Measurements from ENCODE around the gene MIS12. TPM values are rescaled to one million over a fixed set of nuclear protein-coding genes. Genes with fewer than 3 reads are reported as not detected.

Gene MIS12
- total and polyA plus RNA-seq, 7 donors: 3.6 to 16.6 (median 12.0) TPM

GRCh38 chr17:5531085-5531418 lies 44.7 kb downstream of the MIS12 start:
- Histone ChIP-seq H3K36me3 (peaks cover 0 to 41% (median 11%) of the 10 kb centered on the region in 4 donors), H3K27me3 (no peaks in the 10 kb centered on the region), H3K9me3 (no peaks in the 10 kb centered on the region), H3K27ac (no peak overlapping the region), H3K4me3 (no peak overlapping the region), H3K4me1 (peaks cover 0 to 20% (median 18%) of the 10 kb centered on the region in 4 donors)
- TF ChIP-seq CTCF (IDR thresholded peaks at IDR 0.05): no peak
- no peak for TF ChIP-seq POLR2A (IDR thresholded peaks at IDR 0.05)
- TF ChIP-seq POLR2AphosphoS5 (IDR thresholded peaks at IDR 0.05): no peak
- TF ChIP-seq EP300 (IDR thresholded peaks at IDR 0.05): no peak
- 87 to 94% methylated on average over 4 of the region's 4 CpGs for WGBS, 2 donors
- DNase-seq: no peak
- intact Hi-C loops (cut with DNase I): no loop called here

DNA sequence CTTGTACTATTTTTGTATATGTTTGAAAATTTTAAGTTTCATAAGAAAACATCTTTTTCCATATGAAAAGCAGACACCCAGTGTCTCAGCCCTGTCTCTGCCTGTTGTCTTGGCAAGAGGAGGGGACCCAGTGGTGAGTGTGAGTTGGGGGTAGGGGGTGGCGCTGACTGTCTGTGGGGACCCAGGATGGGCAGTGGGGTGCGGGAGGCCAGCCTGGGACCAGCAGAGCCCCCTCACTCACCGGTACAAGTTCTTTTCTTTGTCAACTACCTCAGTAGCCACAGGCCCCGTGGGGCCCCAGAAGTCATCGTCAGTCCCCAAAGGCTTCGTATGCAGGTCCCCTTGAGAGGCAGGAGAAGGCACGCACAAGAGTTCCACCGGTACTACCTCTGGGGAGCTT lies 46.2 kb downstream of the MIS12 start:
- 83 to 84% methylated on average over 8 of the region's 8 CpGs for WGBS, 2 donors
- TF ChIP-seq POLR2AphosphoS5 (IDR thresholded peaks at IDR 0.05): no peak
- TF ChIP-seq CTCF (IDR thresholded peaks at IDR 0.05): no peak
- no peak for TF ChIP-seq EP300 (IDR thresholded peaks at IDR 0.05)
- no peak for TF ChIP-seq POLR2A (IDR thresholded peaks at IDR 0.05)

DNA sequence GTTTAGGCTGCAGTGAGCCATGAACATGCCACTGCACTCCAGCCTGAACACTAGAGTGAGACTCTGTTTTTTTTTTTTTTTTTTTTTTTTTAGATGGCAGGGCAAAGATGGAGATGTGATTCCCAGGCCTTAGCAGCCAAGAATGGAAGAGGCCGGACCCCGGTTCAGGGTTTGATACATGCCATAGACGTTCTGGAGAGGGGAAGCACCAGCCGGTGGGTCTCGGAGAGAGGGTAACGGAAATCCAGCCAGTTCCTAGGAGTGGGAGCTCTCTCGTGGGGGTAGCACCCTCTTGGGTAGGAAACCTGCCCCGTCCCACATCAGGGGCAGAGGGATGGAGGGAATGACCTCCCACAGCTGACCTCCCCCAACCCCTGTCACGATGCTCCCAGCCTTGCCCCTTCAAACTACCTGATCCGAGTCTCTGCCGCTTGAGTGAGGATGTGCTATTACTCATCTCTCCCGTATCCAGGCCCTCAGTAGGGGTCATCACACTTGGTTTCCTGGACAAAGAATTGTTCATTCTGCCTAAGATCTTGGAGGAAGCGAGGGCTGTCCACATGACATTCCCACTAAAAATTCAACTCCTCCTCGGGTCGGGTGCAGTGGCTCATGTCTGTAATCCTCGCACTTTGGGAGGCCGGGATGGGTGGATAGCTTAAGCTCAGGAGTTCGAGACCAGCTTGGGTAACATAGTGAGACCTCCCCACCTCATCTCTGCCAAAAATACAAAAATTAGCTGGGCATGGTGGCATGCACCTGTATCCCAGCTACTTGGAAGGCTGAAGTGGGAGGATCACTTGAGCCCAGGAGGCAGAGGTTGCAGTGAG lies 47.3 kb downstream of the MIS12 start:
- H3K9me3 ChIP-seq: no peaks in the 10 kb centered on the region
- intact Hi-C loops (cut with DNase I): no loop called here
- 83 to 91% methylated on average over 18 of the region's 18 CpGs for WGBS, 2 donors
- H3K4me1 ChIP-seq: no peaks in the 10 kb centered on the region
- peaks cover 0 to 48% (median 15%) of the 10 kb centered on the region in 4 donors for H3K36me3 ChIP-seq
- no peak overlapping the region for H3K4me3 ChIP-seq
- H3K27me3 ChIP-seq: no peaks in the 10 kb centered on the region
- H3K27ac ChIP-seq: no peak overlapping the region
- no peak for DNase-seq
- TF ChIP-seq CTCF (IDR thresholded peaks at IDR 0.05) (no peak), EP300 (IDR thresholded peaks at IDR 0.05) (no peak), POLR2A (IDR thresholded peaks at IDR 0.05) (no peak), POLR2AphosphoS5 (IDR thresholded peaks at IDR 0.05) (no peak)

More for the DNA sequence above, 46.2 kb downstream of the MIS12 start:
- Histone ChIP-seq H3K4me3 (no peak overlapping the region), H3K27ac (no peak overlapping the region), H3K36me3 (peaks cover 0 to 48% (median 15%) of the 10 kb centered on the region in 4 donors), H3K27me3 (no peaks in the 10 kb centered on the region), H3K4me1 (peaks cover 0 to 5% (median 3%) of the 10 kb centered on the region in 4 donors), H3K9me3 (no peaks in the 10 kb centered on the region)
- DNase-seq: no peak
- intact Hi-C loops (cut with DNase I): no loop called here

- no peak for TF ChIP-seq POLR2A (IDR thresholded peaks at IDR 0.05)
- TF ChIP-seq CTCF (IDR thresholded peaks at IDR 0.05): no peak
- TF ChIP-seq POLR2AphosphoS5 (IDR thresholded peaks at IDR 0.05): no peak
- no peak for TF ChIP-seq EP300 (IDR thresholded peaks at IDR 0.05)
- 90 to 96% methylated on average over 2 of the region's 2 CpGs for WGBS, 2 donors
- intact Hi-C loops (cut with DNase I): no loop called here
Measured at GRCh38 chr17:5535436-5535835, 49.1 kb downstream of the MIS12 start.

More at GRCh38 chr17:5535436-5535835, 49.1 kb downstream of the MIS12 start:
- no peak overlapping the region for H3K4me3 ChIP-seq
- H3K9me3 ChIP-seq: no peaks in the 10 kb centered on the region
- DNase-seq: no peak
- H3K4me1 ChIP-seq: peaks cover 0 to 7% (median 4%) of the 10 kb centered on the region in 4 donors
- H3K36me3 ChIP-seq: peaks cover 0 to 41% (median 15%) of the 10 kb centered on the region in 4 donors
- H3K27ac ChIP-seq: no peak overlapping the region
- no peaks in the 10 kb centered on the region for H3K27me3 ChIP-seq

Data from sigmoid colon (tissue), 7 donors.